HepG2 (cell line): ENCODE measurements around the gene NAIF1. TPM values are rescaled to one million over a fixed set of nuclear protein-coding genes. Genes with fewer than 3 reads are reported as not detected.

ENCODE experiments used
- ETV5 ChIP-seq: IDR thresholded peaks from 2 replicates; pipeline ENCODE4 v1.6.1; 2018; ENCODE audit warnings: missing biosample characterization, missing genetic modification reagents, inconsistent platforms, borderline replicate concordance
- FOSL1 ChIP-seq: sonication (generic); formaldehyde crosslinking; IDR thresholded peaks from 2 replicates; pipeline ENCODE4 v1.9.0; 2021; ENCODE audit warnings: missing genetic modification reagents, borderline replicate concordance
- FOXJ3 ChIP-seq: sonication (generic); formaldehyde crosslinking; IDR thresholded peaks from 2 replicates; pipeline ENCODE4 v1.4.0; 2020; ENCODE audit warnings: missing genetic modification reagents, mild to moderate bottlenecking, borderline replicate concordance
- GFI1 ChIP-seq: sonication (generic); formaldehyde crosslinking; IDR thresholded peaks from 2 replicates; pipeline ENCODE4 v1.5.0; 2020; ENCODE audit warnings: missing genetic modification reagents, mild to moderate bottlenecking, borderline replicate concordance
- HMGXB4 ChIP-seq, 2 experiments: sonication (generic) in 1 of 2; formaldehyde crosslinking in 1 of 2; IDR thresholded peaks; 2 replicates each; pipeline versions ENCODE4 v1.4.0 to v1.6.1; 2018 to 2020; ENCODE audit warnings: missing genetic modification reagents in 2 of 2, borderline replicate concordance in 1 of 2, low read depth in 1 of 2, mild to moderate bottlenecking in 1 of 2, missing biosample characterization in 1 of 2
- POLR2AphosphoS5 ChIP-seq: IDR thresholded peaks from 2 replicates; pipeline ENCODE4 v1.6.1; 2012; ENCODE audit warnings: low read depth, low read length
- REST ChIP-seq, 2 experiments: IDR thresholded peaks; 2 replicates each; pipeline ENCODE4 v1.6.1; 2011 to 2012; ENCODE audit warnings: low read length in 2 of 2, borderline replicate concordance in 1 of 2, low read depth in 1 of 2, mild to moderate bottlenecking in 1 of 2, moderate library complexity in 1 of 2
- SMAD9 ChIP-seq: sonication (generic); formaldehyde crosslinking; IDR thresholded peaks from 2 replicates; pipeline ENCODE4 v1.5.1; 2020; ENCODE audit warnings: mild to moderate bottlenecking, missing genetic modification reagents
- YEATS2 ChIP-seq: sonication (generic); formaldehyde crosslinking; IDR thresholded peaks from 2 replicates; pipeline ENCODE4 v1.4.0; 2020; ENCODE audit warnings: missing genetic modification reagents, borderline replicate concordance
- ZC3H13 ChIP-seq: sonication (generic); formaldehyde crosslinking; IDR thresholded peaks from 2 replicates; pipeline ENCODE4 v1.8.1; 2023; ENCODE audit warnings: mild to moderate bottlenecking, missing genetic modification reagents, moderate library complexity
- ZFP37 ChIP-seq: sonication (generic); formaldehyde crosslinking; IDR thresholded peaks from 2 replicates; pipeline ENCODE4 v1.4.0; 2020; ENCODE audit warnings: missing genetic modification reagents, borderline replicate concordance
- ZKSCAN1 ChIP-seq: fragments of 150-350 bp; IDR thresholded peaks from 2 replicates; pipeline ENCODE4 v1.6.1; 2014; ENCODE audit warnings: low read length
- ZNF335 ChIP-seq: sonication (generic); formaldehyde crosslinking; IDR thresholded peaks from 2 replicates; pipeline ENCODE4 v1.4.0; 2020; ENCODE audit warnings: missing genetic modification reagents
- ZNF839 ChIP-seq: sonication (generic); formaldehyde crosslinking; IDR thresholded peaks from 2 replicates; pipeline ENCODE4 v1.4.0; 2020; ENCODE audit warnings: missing genetic modification reagents, mild to moderate bottlenecking, borderline replicate concordance
- ZNF841 ChIP-seq: sonication (generic); formaldehyde crosslinking; IDR thresholded peaks from 2 replicates; pipeline ENCODE4 v1.8.1; 2023; ENCODE audit warnings: missing genetic modification reagents, borderline replicate concordance
- polyA plus RNA-seq, 8 experiments: library from polyadenylated mRNA; depleted of rRNA in 3 of 8; stranded (reverse) in 7 of 8; unstranded in 1 of 8; fragments of >200 nt; fragmentation: Illumina TruSeq in 4 of 8; extraction: Trizol in 4 of 8; gene quantifications; 2 replicates each; pipeline versions ENCODE4 v1.2.1 to v1.2.3, GENCODE V29; 2011 to 2016; ENCODE audit warnings: low read depth in 4 of 8, missing spikeins in 1 of 8, mixed read lengths in 1 of 8; ENCODE audit not compliant: insufficient read depth in 1 of 8
- total RNA-seq, 5 experiments: library from RNA; depleted of rRNA; stranded (reverse); fragments of >200 nt; fragmentation: Illumina TruSeq; extraction: Trizol; gene quantifications; 2 replicates each; pipeline ENCODE4 v1.2.3, GENCODE V29; 2016; ENCODE audit warnings: low read depth in 1 of 5
- TF ChIP-seq, protein P1 (sequence below), 2 experiments: sonication (generic) in 1 of 2; formaldehyde crosslinking in 1 of 2; IDR thresholded peaks; 2 replicates each; pipeline versions ENCODE4 v1.6.1 to v1.9.0; 2014 to 2022; ENCODE audit warnings: antibody characterized with exemption in 1 of 2, borderline replicate concordance in 1 of 2, inconsistent platforms in 1 of 2, low read depth in 1 of 2, missing genetic modification reagents in 1 of 2
- TF ChIP-seq, protein P2 (sequence below): IDR thresholded peaks from 2 replicates; pipeline ENCODE4 v1.6.1; 2016; ENCODE audit warnings: control low read depth

The NAIF1 gene
- total and polyA plus RNA-seq, 2 of the 13 experiments (the other 11 are each of a cell fraction or from before 2014, with no cell fraction given) = 6.0 to 6.9 TPM

DNA sequence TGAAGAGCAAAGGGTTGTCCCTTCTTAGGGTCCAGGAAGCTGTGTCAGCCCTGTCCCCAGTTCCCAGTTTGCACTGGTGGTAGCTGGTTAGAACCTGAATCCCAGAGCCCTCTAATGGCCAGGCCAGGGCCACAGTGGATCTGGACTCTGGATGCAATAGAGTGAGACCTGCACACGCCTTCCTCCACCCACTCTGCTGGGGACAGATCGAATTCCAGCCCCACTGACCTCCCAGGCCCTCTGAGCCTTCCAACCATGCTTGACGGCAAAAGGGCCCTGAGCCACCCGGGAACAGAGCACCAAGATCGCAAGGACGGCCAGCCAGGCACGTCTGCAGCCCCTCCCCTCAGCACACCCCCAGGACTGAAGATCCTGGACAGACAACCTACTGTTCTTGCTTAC lies 23.7 kb downstream of the NAIF1 start (continued):
- TF ChIP-seq, protein P1, sequence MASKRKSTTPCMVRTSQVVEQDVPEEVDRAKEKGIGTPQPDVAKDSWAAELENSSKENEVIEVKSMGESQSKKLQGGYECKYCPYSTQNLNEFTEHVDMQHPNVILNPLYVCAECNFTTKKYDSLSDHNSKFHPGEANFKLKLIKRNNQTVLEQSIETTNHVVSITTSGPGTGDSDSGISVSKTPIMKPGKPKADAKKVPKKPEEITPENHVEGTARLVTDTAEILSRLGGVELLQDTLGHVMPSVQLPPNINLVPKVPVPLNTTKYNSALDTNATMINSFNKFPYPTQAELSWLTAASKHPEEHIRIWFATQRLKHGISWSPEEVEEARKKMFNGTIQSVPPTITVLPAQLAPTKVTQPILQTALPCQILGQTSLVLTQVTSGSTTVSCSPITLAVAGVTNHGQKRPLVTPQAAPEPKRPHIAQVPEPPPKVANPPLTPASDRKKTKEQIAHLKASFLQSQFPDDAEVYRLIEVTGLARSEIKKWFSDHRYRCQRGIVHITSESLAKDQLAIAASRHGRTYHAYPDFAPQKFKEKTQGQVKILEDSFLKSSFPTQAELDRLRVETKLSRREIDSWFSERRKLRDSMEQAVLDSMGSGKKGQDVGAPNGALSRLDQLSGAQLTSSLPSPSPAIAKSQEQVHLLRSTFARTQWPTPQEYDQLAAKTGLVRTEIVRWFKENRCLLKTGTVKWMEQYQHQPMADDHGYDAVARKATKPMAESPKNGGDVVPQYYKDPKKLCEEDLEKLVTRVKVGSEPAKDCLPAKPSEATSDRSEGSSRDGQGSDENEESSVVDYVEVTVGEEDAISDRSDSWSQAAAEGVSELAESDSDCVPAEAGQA (IDR thresholded peaks at IDR 0.05; ENCODE audit: low read depth) = no peak
- TF ChIP-seq, protein P1 (CRISPR knock-in tag; IDR thresholded peaks at IDR 0.05; ENCODE audit: borderline replicate concordance) = no peak
- no peak for TF ChIP-seq REST (IDR thresholded peaks at IDR 0.05; ENCODE audit: borderline replicate concordance in 1 of 2, low read depth in 1 of 2, low read length in 2 of 2)
- 0 out of 2 replicates have a peak, but pooled peaks have one; percentile 25 for TF ChIP-seq ETV5 (CRISPR knock-in tag)
- TF ChIP-seq ZNF839 = no peak
- peak; percentile 43; the same call in 1 of the 2 replicates for TF ChIP-seq GFI1
- no peak for TF ChIP-seq YEATS2 (CRISPR knock-in tag)
- no peak for TF ChIP-seq ZKSCAN1
- no peak for TF ChIP-seq SMAD9 (CRISPR knock-in tag)
- no peak for TF ChIP-seq ZNF841
- TF ChIP-seq, protein P2, sequence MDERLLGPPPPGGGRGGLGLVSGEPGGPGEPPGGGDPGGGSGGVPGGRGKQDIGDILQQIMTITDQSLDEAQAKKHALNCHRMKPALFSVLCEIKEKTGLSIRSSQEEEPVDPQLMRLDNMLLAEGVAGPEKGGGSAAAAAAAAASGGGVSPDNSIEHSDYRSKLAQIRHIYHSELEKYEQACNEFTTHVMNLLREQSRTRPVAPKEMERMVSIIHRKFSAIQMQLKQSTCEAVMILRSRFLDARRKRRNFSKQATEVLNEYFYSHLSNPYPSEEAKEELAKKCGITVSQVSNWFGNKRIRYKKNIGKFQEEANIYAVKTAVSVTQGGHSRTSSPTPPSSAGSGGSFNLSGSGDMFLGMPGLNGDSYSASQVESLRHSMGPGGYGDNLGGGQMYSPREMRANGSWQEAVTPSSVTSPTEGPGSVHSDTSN (CRISPR knock-in tag) = no peak
- no peak for TF ChIP-seq POLR2AphosphoS5
- TF ChIP-seq ZFP37 (CRISPR knock-in tag) = no peak
- TF ChIP-seq FOSL1 (CRISPR knock-in tag) = no peak
- no peak for TF ChIP-seq ZNF335 (CRISPR knock-in tag)
- TF ChIP-seq ZC3H13 (CRISPR knock-in tag) = no peak
- no peak for TF ChIP-seq FOXJ3 (CRISPR knock-in tag)
- peak; percentile 37 to 51; a peak in 1 of 4 replicates for TF ChIP-seq HMGXB4 (CRISPR knock-in tag; IDR thresholded peaks at IDR 0.05; ENCODE audit: borderline replicate concordance in 1 of 2, low read depth in 1 of 2)
